ENCODE results near the gene NDUFB10.

DNA sequence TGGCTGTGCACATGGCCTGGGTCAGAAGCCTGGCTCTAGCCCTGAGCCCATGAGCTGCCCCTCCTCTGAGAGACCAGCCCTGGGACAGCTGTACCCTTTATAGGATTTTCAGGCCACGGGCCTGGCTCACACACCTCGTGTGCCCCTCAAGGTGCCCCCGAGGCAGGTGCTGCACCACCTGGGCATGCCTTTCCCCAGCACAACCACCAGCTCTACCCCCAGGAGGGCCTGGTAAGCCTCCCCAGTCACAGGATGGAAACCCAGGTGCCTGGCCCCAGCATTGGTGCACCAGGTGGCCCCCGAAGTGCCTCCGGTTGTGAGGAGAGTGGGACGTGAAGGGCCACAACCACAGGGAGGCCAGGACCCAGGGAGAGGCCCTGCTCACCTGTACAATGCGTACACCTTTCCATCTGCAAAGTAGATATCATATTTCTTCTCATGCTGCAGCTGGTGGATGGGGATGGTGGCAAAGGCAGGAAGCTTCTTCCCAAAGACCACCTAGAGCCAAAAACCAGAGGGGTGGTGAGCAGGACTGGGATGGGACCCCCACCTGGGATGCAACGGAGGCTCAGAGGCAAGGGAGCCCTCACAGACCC lies 44.0 kb downstream of the NDUFB10 start:
- no peak for TF ChIP-seq CTCF (IDR thresholded peaks at IDR 0.05)
- no peak for TF ChIP-seq POLR2A (IDR thresholded peaks at IDR 0.05)

All from testis (tissue), 2 donors.